SH-SY5Y (cell line): Measurements from ENCODE around the gene SOX10.

Experiments
- GATA2 ChIP-seq: IDR thresholded peaks from 2 replicates; pipeline ENCODE4 v1.6.1; 2011; ENCODE audit warnings: mild to moderate bottlenecking, low read depth, low read length
- GATA3 ChIP-seq: IDR thresholded peaks from 2 replicates; pipeline ENCODE4 v1.6.1; 2011; ENCODE audit warnings: low read depth, mild to moderate bottlenecking, low read length, moderate library complexity

DNA sequence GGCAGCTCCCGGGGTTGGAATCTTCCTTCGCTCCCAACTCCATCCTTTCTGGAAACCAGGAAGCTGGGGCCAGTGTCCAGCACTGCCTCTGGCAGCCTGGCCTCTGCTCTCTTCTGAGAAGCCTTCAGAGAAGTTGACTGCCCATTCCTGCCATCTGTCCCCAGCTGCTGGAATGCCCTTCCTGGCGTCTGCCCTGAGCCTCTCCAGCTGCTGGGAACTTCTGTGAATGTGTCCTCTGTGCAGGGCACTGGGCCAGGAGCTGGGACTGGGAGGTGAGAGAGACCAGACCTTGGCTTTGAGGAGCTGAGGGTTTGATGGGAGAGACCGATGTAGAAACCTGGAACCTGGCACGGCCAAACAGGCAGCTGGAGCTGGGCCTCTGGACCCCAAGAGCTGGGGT is 5.9 kb upstream of the SOX10 start:
- TF ChIP-seq GATA3: no peak
- no peak for TF ChIP-seq GATA2
